ENCODE results near the gene PROS1. TPM values are rescaled to one million over a fixed set of nuclear protein-coding genes. Genes with fewer than 3 reads are reported as not detected.
"Not testable (repeated sequence)": the region's sequence is repeated elsewhere in the genome, so short reads cannot be mapped to it uniquely, and the experiment has no call there.

Gene PROS1
- total and polyA plus RNA-seq, 10 of the 15 experiments (the other 5 are each of a cell fraction or from before 2014, with no cell fraction given) = 0.10 TPM; not detected in 9

DNA sequence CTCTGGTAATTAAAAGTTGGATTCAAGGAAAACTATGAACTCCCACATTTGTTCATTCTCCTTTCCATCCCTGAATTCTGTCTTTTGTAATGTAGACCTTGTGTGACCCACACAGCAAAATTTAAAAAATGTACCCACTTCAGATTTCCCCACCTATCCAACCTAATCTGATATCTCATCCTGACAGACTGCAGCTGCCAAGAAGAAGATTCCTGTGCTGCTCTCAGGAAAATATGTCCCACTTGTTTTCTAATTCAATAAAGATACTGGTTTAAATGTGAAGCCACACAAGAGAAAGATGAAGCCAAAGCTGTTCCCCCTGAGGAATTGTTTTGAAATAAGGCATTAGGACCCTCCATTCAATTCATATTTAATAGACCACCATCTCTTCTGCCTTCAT lies 100.3 kb downstream of the PROS1 start:
- BruUV-seq (replicated peaks); ATAC-seq; FAIRE-seq; H3K4me2 ChIP-seq (ENCODE audit: control insufficient read depth, insufficient read depth); H3K9ac ChIP-seq (ENCODE audit: control insufficient read depth, insufficient read depth, low read length); intact Hi-C loops (cut with micrococcal nuclease; ENCODE audit: unreplicated experiment); CTCF ChIA-PET; H3K27me3 ChIP-seq (replicated peaks in 1 of 2; ENCODE audit: control insufficient read depth in 2 of 2, insufficient read depth in 2 of 2, low read length in 1 of 2); H4K20me1 ChIP-seq (ENCODE audit: control insufficient read depth, insufficient read depth); H3K4me1 ChIP-seq (ENCODE audit: control insufficient read depth, insufficient read depth, low read length); H2AFZ ChIP-seq (ENCODE audit: control insufficient read depth, low read depth, low read length); RAD21 ChIA-PET (ENCODE audit: unreplicated experiment); in situ Hi-C loops (cut with MboI); POLR2A ChIA-PET; SMC1A ChIA-PET (ENCODE audit: uncharacterized antibody, unreplicated experiment); H3K9me3 ChIP-seq (replicated peaks; ENCODE audit: control insufficient read depth, insufficient read depth, low read length); H3K4me3 ChIP-seq; DNase-seq (ENCODE audit: low read depth, low spot score); H3K79me2 ChIP-seq (ENCODE audit: control insufficient read depth, insufficient read depth, low read length); H3K36me3 ChIP-seq (ENCODE audit: control insufficient read depth in 2 of 2, insufficient read depth in 2 of 2, low read length in 1 of 2); H3K27ac ChIP-seq (ENCODE audit: control insufficient read depth, insufficient read depth): not testable (repeated sequence)

DNA sequence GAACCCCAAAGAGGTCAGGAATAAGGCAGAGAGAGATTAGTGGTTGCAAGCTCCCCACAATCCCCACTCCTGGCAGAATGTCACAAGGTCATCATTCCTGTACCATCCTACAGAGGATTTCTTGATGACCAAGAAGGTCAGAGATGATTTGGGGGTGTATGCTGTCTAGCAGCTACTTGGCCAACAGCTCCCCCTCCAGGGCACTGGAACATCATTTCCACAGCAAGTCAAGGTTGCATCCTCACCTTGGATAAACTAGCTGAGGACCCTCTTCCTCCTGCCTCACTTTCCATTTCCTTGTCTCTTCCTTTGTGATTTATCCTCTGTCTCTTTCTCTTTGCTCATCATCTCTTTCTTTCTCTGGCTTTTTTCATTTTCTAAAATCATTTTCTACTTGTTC lies 106.3 kb downstream of the PROS1 start:
- H3K27me3 ChIP-seq (replicated peaks in 1 of 2; ENCODE audit: control insufficient read depth in 2 of 2, insufficient read depth in 2 of 2, low read length in 1 of 2) = no peaks in the 10 kb centered on the region
- H3K4me2 ChIP-seq (ENCODE audit: control insufficient read depth, insufficient read depth) = no peak overlapping the region
- no TSS peak for BruUV-seq (replicated peaks)
- no peak overlapping the region for H3K9ac ChIP-seq (ENCODE audit: control insufficient read depth, insufficient read depth, low read length)
- FAIRE-seq (no peak), ATAC-seq (no peak), DNase-seq (ENCODE audit: low read depth, low spot score) (no peak)
- ChIA-PET RAD21 (ENCODE audit: unreplicated experiment) (no interaction called here), CTCF (interaction anchor here (1.3 kb wide), 1 partner anchor 170 kb away, joined by 3 read pairs; no protein-coding TSS in a partner anchor), SMC1A (ENCODE audit: uncharacterized antibody, unreplicated experiment) (no interaction called here), POLR2A (no interaction called here)
- intact Hi-C loops (cut with micrococcal nuclease; ENCODE audit: unreplicated experiment) (loop anchor here (2.0 kb wide), 1 partner anchor 51 kb away; no protein-coding TSS in a partner anchor), in situ Hi-C loops (cut with MboI) (no loop called here)
- no peaks in the 10 kb centered on the region for H3K4me1 ChIP-seq (ENCODE audit: control insufficient read depth, insufficient read depth, low read length)
- no peak overlapping the region for H2AFZ ChIP-seq (ENCODE audit: control insufficient read depth, low read depth, low read length)
- H3K79me2 ChIP-seq (ENCODE audit: control insufficient read depth, insufficient read depth, low read length) = no peaks in the 10 kb centered on the region
- no peaks in the 10 kb centered on the region for H3K36me3 ChIP-seq (ENCODE audit: control insufficient read depth in 2 of 2, insufficient read depth in 2 of 2, low read length in 1 of 2)
- no peaks in the 10 kb centered on the region for H4K20me1 ChIP-seq (ENCODE audit: control insufficient read depth, insufficient read depth)
- H3K4me3 ChIP-seq = no peak overlapping the region
- no peaks in the 10 kb centered on the region for H3K9me3 ChIP-seq (replicated peaks; ENCODE audit: control insufficient read depth, insufficient read depth, low read length)
- no peak overlapping the region for H3K27ac ChIP-seq (ENCODE audit: control insufficient read depth, insufficient read depth)
- TF ChIP-seq SP1 (IDR thresholded peaks at IDR 0.05; ENCODE audit: low read depth, low read length) (no peak), NR2C1 (IDR thresholded peaks at IDR 0.05) (no peak), HDAC2 (IDR thresholded peaks at IDR 0.05) (no peak), MTA2 (IDR thresholded peaks at IDR 0.05; ENCODE audit: low read depth) (no peak), MEF2A (IDR thresholded peaks at IDR 0.05; ENCODE audit: insufficient read depth, low read depth, low read length) (no peak), POLR2AphosphoS5 (IDR thresholded peaks at IDR 0.05; ENCODE audit: low read length) (no peak), SREBF2 (IDR thresholded peaks at IDR 0.05; ENCODE audit: low read length) (no peak), MTA3 (IDR thresholded peaks at IDR 0.05; ENCODE audit: borderline replicate concordance, low read length) (no peak)
- TF ChIP-seq, protein P1, sequence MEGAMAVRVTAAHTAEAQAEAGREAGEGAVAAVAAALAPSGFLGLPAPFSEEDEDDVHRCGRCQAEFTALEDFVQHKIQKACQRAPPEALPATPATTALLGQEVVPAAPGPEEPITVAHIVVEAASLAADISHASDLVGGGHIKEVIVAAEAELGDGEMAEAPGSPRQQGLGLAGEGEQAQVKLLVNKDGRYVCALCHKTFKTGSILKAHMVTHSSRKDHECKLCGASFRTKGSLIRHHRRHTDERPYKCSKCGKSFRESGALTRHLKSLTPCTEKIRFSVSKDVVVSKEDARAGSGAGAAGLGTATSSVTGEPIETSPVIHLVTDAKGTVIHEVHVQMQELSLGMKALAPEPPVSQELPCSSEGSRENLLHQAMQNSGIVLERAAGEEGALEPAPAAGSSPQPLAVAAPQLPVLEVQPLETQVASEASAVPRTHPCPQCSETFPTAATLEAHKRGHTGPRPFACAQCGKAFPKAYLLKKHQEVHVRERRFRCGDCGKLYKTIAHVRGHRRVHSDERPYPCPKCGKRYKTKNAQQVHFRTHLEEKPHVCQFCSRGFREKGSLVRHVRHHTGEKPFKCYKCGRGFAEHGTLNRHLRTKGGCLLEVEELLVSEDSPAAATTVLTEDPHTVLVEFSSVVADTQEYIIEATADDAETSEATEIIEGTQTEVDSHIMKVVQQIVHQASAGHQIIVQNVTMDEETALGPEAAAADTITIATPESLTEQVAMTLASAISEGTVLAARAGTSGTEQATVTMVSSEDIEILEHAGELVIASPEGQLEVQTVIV (IDR thresholded peaks at IDR 0.05; ENCODE audit: borderline replicate concordance, partially characterized antibody) = no peak
- TF ChIP-seq, protein P2, sequence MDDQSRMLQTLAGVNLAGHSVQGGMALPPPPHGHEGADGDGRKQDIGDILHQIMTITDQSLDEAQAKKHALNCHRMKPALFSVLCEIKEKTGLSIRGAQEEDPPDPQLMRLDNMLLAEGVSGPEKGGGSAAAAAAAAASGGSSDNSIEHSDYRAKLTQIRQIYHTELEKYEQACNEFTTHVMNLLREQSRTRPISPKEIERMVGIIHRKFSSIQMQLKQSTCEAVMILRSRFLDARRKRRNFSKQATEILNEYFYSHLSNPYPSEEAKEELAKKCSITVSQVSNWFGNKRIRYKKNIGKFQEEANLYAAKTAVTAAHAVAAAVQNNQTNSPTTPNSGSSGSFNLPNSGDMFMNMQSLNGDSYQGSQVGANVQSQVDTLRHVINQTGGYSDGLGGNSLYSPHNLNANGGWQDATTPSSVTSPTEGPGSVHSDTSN (IDR thresholded peaks at IDR 0.05; ENCODE audit: insufficient replicate concordance, low read depth, low read length) = no peak
- TF ChIP-seq, protein P3, sequence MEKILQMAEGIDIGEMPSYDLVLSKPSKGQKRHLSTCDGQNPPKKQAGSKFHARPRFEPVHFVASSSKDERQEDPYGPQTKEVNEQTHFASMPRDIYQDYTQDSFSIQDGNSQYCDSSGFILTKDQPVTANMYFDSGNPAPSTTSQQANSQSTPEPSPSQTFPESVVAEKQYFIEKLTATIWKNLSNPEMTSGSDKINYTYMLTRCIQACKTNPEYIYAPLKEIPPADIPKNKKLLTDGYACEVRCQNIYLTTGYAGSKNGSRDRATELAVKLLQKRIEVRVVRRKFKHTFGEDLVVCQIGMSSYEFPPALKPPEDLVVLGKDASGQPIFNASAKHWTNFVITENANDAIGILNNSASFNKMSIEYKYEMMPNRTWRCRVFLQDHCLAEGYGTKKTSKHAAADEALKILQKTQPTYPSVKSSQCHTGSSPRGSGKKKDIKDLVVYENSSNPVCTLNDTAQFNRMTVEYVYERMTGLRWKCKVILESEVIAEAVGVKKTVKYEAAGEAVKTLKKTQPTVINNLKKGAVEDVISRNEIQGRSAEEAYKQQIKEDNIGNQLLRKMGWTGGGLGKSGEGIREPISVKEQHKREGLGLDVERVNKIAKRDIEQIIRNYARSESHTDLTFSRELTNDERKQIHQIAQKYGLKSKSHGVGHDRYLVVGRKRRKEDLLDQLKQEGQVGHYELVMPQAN (conservative IDR thresholded peaks at IDR 0.05) = no peak
- TF ChIP-seq, protein P4, sequence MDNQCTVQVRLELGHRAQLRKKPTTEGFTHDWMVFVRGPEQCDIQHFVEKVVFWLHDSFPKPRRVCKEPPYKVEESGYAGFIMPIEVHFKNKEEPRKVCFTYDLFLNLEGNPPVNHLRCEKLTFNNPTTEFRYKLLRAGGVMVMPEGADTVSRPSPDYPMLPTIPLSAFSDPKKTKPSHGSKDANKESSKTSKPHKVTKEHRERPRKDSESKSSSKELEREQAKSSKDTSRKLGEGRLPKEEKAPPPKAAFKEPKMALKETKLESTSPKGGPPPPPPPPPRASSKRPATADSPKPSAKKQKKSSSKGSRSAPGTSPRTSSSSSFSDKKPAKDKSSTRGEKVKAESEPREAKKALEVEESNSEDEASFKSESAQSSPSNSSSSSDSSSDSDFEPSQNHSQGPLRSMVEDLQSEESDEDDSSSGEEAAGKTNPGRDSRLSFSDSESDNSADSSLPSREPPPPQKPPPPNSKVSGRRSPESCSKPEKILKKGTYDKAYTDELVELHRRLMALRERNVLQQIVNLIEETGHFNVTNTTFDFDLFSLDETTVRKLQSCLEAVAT (IDR thresholded peaks at IDR 0.05) = no peak

Measured in GM12878 (cell line).